Muscle of arm (tissue), 14 donors: ENCODE data around the gene CHMP2B. TPM values are rescaled to one million over a fixed set of nuclear protein-coding genes. Genes with fewer than 3 reads are reported as not detected.

Experiments
- DNase-seq: peaks from one replicate; pipeline ENCODE4 v3.0.0-alpha.2; 2013
- long read RNA-seq, 11 donors: transcript quantifications; one replicate each; lab custom pipeline, GENCODE V29; 2026
- polyA plus RNA-seq, 12 donors: library from polyadenylated mRNA; unstranded; fragments of 120-200 nt; gene quantifications; one replicate each; pipeline ENCODE4 v1.2.1, GENCODE V29; 2013; ENCODE audit not compliant: insufficient read length in 12 of 12

The CHMP2B gene
- 10 to 100 TPM in 11 of 12 donors, not detected in 1; 23.3 to 39.6 (median 29.2) TPM for polyA plus RNA-seq
- long read RNA-seq, donor 1, transcript CHMP2B-201 (6 exons, 2,557 nt) = major isoform, 35 of 62 reads
- long read RNA-seq, donor 1, partial matches to known transcripts = 25 of 62 reads
- long read RNA-seq, donor 1, other reads (novel, unspliced or antisense) = 0 of 62 reads
- long read RNA-seq, donor 2, transcript CHMP2B-201 (6 exons, 2,557 nt) = major isoform, 14 of 15 reads
- long read RNA-seq, donor 2, partial matches to known transcripts = 0 of 15 reads
- long read RNA-seq, donor 2, other reads (novel, unspliced or antisense) = 0 of 15 reads
- long read RNA-seq, donor 3, transcript CHMP2B-201 (6 exons, 2,557 nt) = major isoform, 9 of 11 reads
- long read RNA-seq, donor 3, partial matches to known transcripts = 0 of 11 reads
- long read RNA-seq, donor 3, other reads (novel, unspliced or antisense) = 0 of 11 reads
- long read RNA-seq, donor 4, partial matches to known transcripts = 0 of 4 reads
- long read RNA-seq, donor 4, other reads (novel, unspliced or antisense) = 0 of 4 reads
- long read RNA-seq, donor 5, transcript CHMP2B-201 (6 exons, 2,557 nt) = major isoform, 16 of 18 reads
- long read RNA-seq, donor 5, partial matches to known transcripts = 0 of 18 reads
- long read RNA-seq, donor 5, other reads (novel, unspliced or antisense) = 0 of 18 reads
- long read RNA-seq, donor 6, transcript CHMP2B-201 (6 exons, 2,557 nt) = major isoform, 9 of 9 reads
- long read RNA-seq, donor 6, partial matches to known transcripts = 0 of 9 reads
- long read RNA-seq, donor 6, other reads (novel, unspliced or antisense) = 0 of 9 reads
- long read RNA-seq, donor 7, partial matches to known transcripts = 0 of 5 reads
- long read RNA-seq, donor 7, other reads (novel, unspliced or antisense) = 0 of 5 reads
- long read RNA-seq, donor 8, transcript CHMP2B-201 (6 exons, 2,557 nt) = major isoform, 18 of 22 reads
- long read RNA-seq, donor 8, partial matches to known transcripts = 0 of 22 reads
- long read RNA-seq, donor 8, other reads (novel, unspliced or antisense) = 0 of 22 reads
- long read RNA-seq, donor 9, transcript CHMP2B-201 (6 exons, 2,557 nt) = major isoform, 12 of 12 reads
- long read RNA-seq, donor 9, partial matches to known transcripts = 0 of 12 reads
- long read RNA-seq, donor 9, other reads (novel, unspliced or antisense) = 0 of 12 reads
- long read RNA-seq, donor 10, transcript CHMP2B-201 (6 exons, 2,557 nt) = major isoform, 13 of 17 reads
- long read RNA-seq, donor 10, partial matches to known transcripts = 0 of 17 reads
- long read RNA-seq, donor 10, other reads (novel, unspliced or antisense) = 0 of 17 reads
- long read RNA-seq, donor 11, transcript CHMP2B-201 (6 exons, 2,557 nt) = major isoform, 16 of 16 reads
- long read RNA-seq, donor 11, partial matches to known transcripts = 0 of 16 reads
- long read RNA-seq, donor 11, other reads (novel, unspliced or antisense) = 0 of 16 reads

- peak; percentile 96 for DNase-seq
Observed at GRCh38 chr3:87227104-87227834, at the start of gene CHMP2B. TSS of gene CHMP2B (plus strand) at chr3:87227309. CDS start at chr3:87227523, 214 bp downstream.

- DNase-seq = no peak
Observed at GRCh38 chr3:87179642-87180041, 47.5 kb upstream of the CHMP2B start.

- DNase-seq = no peak
Observed at GRCh38 chr3:87181551-87181950, 45.6 kb upstream of the CHMP2B start.

- no peak for DNase-seq
Observed at GRCh38 chr3:87182023-87182422, 45.1 kb upstream of the CHMP2B start.

- no peak for DNase-seq
Observed at GRCh38 chr3:87186608-87187159, 40.4 kb upstream of the CHMP2B start.

- DNase-seq = no peak
Observed at GRCh38 chr3:87191175-87191574, 35.9 kb upstream of the CHMP2B start.

- no peak for DNase-seq
Observed at GRCh38 chr3:87191641-87192040, 35.5 kb upstream of the CHMP2B start.

- DNase-seq = no peak
Observed at GRCh38 chr3:87196879-87197278, 30.2 kb upstream of the CHMP2B start.

- no peak for DNase-seq
Observed at GRCh38 chr3:87197531-87197930, 29.6 kb upstream of the CHMP2B start.

- no peak for DNase-seq
Observed at GRCh38 chr3:87198774-87199173, 28.3 kb upstream of the CHMP2B start.

- DNase-seq = no peak
Observed at GRCh38 chr3:87199628-87200027, 27.5 kb upstream of the CHMP2B start.

- DNase-seq = no peak
Observed at GRCh38 chr3:87200060-87200647, 27.0 kb upstream of the CHMP2B start.

- no peak for DNase-seq
Observed at GRCh38 chr3:87201727-87202126, 25.4 kb upstream of the CHMP2B start.

GRCh38 chr3:87203809-87204208 is 23.3 kb upstream of the CHMP2B start:
- DNase-seq = no peak

- DNase-seq = no peak
Observed at GRCh38 chr3:87206070-87206469, 21.0 kb upstream of the CHMP2B start.

- DNase-seq = no peak
Observed at GRCh38 chr3:87206635-87207034, 20.5 kb upstream of the CHMP2B start.

GRCh38 chr3:87207460-87207859 is 19.6 kb upstream of the CHMP2B start:
- no peak for DNase-seq

GRCh38 chr3:87209111-87209510 is 18.0 kb upstream of the CHMP2B start:
- no peak for DNase-seq

GRCh38 chr3:87218560-87218959 is 8.5 kb upstream of the CHMP2B start:
- no peak for DNase-seq

- no peak for DNase-seq
Observed at GRCh38 chr3:87219611-87220010, 7.5 kb upstream of the CHMP2B start.
